ENCODE data around the gene WRNIP1. TPM values are rescaled to one million over a fixed set of nuclear protein-coding genes. Genes with fewer than 3 reads are reported as not detected.

Gene WRNIP1
- total and polyA plus RNA-seq, 2 of the 13 experiments (the other 11 are each of a cell fraction or from before 2014, with no cell fraction given), result 77.7 to 90.3 TPM

DNA sequence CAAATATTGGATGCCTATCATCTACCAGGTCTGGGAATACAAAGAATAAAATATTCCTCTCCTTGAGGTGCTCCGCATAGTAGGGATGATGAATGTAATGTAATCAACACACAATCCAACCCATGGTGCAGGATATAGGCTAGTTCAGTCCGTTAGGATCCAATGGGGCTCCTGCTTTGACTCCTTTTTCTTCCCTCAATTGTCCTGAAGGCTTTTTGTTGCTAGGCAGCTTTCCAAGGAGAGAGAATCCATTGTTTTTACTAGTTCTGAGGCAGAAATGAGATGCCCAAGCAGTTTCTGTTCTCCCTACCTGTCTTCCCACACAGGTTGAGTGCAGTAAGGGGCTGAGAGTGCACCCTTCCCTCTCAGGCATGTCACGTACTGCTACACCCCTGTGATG, 12.1 kb downstream of the WRNIP1 start:
- ATAC-seq (no peak), DNase-seq (ENCODE audit: low spot score) (no peak), FAIRE-seq (no peak)
- ChIA-PET POLR2A (interaction anchor here (1.3 kb wide), 1 partner anchor 12 kb away, joined by 5 read pairs; the partner anchor contains the start of gene WRNIP1), CTCF (ENCODE audit: low intra/inter-chr PET ratio, low total read pairs) (no interaction called here)
- WGBS (ENCODE audit: low lambda C conversion rate), result 95% methylated on average over 3 of the region's 3 CpGs
- Histone ChIP-seq H3K9me3 (ENCODE audit: low read length) (no peaks in the 10 kb centered on the region), H3K79me2 (ENCODE audit: insufficient read depth, low read length) (peaks cover 71% of the 10 kb centered on the region), H3K4me2 (ENCODE audit: low read depth, low read length) (no peak overlapping the region), H3K27me3 (ENCODE audit: control insufficient read depth in 1 of 2, insufficient read depth in 2 of 2, low read length in 2 of 2) (no peaks in the 10 kb centered on the region), H2AFZ (ENCODE audit: low read length) (no peak overlapping the region), H3K27ac (ENCODE audit: extremely low read length, insufficient read depth, low read length) (no peak overlapping the region), H3K9ac (ENCODE audit: insufficient read depth, low read depth, low read length) (no peak overlapping the region), H4K20me1 (ENCODE audit: insufficient read depth, low read length) (0 out of 2 replicates have a peak, but pooled peaks cover 11% of the 10 kb centered on the region), H3K36me3 (replicated peaks in 1 of 2; ENCODE audit: control insufficient read depth in 1 of 2, insufficient read depth in 2 of 2, low read length in 2 of 2) (peaks cover 28 to 90% of the 10 kb centered on the region in 2 experiments), H3K4me1 (ENCODE audit: insufficient read depth, low read length) (peaks cover 7% of the 10 kb centered on the region), H3K4me3 (replicated peaks in 1 of 3; ENCODE audit: insufficient read depth in 1 of 3, low read depth in 2 of 3, low read length in 3 of 3) (no peak overlapping the region)
- intact Hi-C loops (cut with micrococcal nuclease; ENCODE audit: unreplicated experiment) (no loop called here), in situ Hi-C loops (cut with HindIII; ENCODE audit: extremely low pct_ligation_motif_present, low pct_unique_long_range_greater_than_20kb) (no loop called here)
- BruUV-seq (replicated peaks), result no TSS peak
- TF ChIP-seq ZNF790 (CRISPR knock-in tag; IDR thresholded peaks at IDR 0.05; ENCODE audit: borderline replicate concordance) (no peak), ZNF644 (CRISPR knock-in tag; IDR thresholded peaks at IDR 0.05; ENCODE audit: low read depth) (no peak)
- TF ChIP-seq, protein P1, sequence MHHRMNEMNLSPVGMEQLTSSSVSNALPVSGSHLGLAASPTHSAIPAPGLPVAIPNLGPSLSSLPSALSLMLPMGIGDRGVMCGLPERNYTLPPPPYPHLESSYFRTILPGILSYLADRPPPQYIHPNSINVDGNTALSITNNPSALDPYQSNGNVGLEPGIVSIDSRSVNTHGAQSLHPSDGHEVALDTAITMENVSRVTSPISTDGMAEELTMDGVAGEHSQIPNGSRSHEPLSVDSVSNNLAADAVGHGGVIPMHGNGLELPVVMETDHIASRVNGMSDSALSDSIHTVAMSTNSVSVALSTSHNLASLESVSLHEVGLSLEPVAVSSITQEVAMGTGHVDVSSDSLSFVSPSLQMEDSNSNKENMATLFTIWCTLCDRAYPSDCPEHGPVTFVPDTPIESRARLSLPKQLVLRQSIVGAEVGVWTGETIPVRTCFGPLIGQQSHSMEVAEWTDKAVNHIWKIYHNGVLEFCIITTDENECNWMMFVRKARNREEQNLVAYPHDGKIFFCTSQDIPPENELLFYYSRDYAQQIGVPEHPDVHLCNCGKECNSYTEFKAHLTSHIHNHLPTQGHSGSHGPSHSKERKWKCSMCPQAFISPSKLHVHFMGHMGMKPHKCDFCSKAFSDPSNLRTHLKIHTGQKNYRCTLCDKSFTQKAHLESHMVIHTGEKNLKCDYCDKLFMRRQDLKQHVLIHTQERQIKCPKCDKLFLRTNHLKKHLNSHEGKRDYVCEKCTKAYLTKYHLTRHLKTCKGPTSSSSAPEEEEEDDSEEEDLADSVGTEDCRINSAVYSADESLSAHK (CRISPR knock-in tag; IDR thresholded peaks at IDR 0.05; ENCODE audit: borderline replicate concordance), result no peak

DNA sequence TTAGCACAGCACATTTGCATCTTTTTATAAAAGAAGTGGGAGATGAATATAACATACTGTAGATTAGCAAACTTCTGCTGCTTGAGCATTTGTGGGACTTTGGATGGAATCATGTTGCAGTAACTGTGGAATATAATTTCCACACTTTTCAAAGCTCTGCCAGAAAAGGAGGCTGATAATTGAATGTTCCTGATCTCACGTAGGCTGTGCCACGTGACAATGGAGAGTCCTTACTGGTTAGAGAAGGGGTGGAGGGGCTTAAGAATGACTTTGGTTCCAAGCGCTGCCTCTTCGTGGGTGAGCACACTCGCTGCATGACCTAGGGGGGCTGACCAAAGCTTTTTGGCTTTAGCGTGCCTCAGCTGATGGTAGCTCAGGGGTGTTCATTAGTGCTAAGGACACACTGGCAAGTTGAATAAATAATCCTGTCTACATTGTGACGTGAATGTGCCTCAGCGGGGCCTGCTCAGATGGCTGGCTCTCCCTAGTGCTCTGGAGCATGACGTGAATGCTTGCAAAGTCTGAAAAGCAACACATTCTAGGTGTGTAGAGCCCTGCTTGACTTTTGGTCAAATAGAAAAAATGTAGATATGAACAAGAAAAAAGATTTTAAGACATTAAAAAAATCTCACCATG, 15.0 kb downstream of the WRNIP1 start:
- ChIA-PET CTCF (ENCODE audit: low intra/inter-chr PET ratio, low total read pairs) (no interaction called here), POLR2A (interaction anchor here (1.6 kb wide), 1 partner anchor 15 kb away, joined by 3 read pairs; the partner anchor contains the start of gene WRNIP1)
- Histone ChIP-seq H3K4me1 (ENCODE audit: insufficient read depth, low read length) (peaks cover 5% of the 10 kb centered on the region; the same call in 1 of the 2 replicates), H3K4me3 (replicated peaks in 1 of 3; ENCODE audit: insufficient read depth in 1 of 3, low read depth in 2 of 3, low read length in 3 of 3) (no peak overlapping the region), H4K20me1 (ENCODE audit: insufficient read depth, low read length) (0 out of 2 replicates have a peak, but pooled peaks cover 5% of the 10 kb centered on the region), H3K4me2 (ENCODE audit: low read depth, low read length) (no peak overlapping the region), H3K27me3 (ENCODE audit: control insufficient read depth in 1 of 2, insufficient read depth in 2 of 2, low read length in 2 of 2) (no peaks in the 10 kb centered on the region), H3K27ac (ENCODE audit: extremely low read length, insufficient read depth, low read length) (no peak overlapping the region), H3K79me2 (ENCODE audit: insufficient read depth, low read length) (peaks cover 42% of the 10 kb centered on the region), H3K9me3 (ENCODE audit: low read length) (no peaks in the 10 kb centered on the region), H3K36me3 (replicated peaks in 1 of 2; ENCODE audit: control insufficient read depth in 1 of 2, insufficient read depth in 2 of 2, low read length in 2 of 2) (peaks cover 27 to 90% of the 10 kb centered on the region in 2 experiments), H3K9ac (ENCODE audit: insufficient read depth, low read depth, low read length) (no peak overlapping the region), H2AFZ (ENCODE audit: low read length) (no peak overlapping the region)
- no TSS peak for BruUV-seq (replicated peaks)
- WGBS (ENCODE audit: low lambda C conversion rate), result 97% methylated on average over 9 of the region's 9 CpGs
- TF ChIP-seq DNMT1 (CRISPR knock-in tag; IDR thresholded peaks at IDR 0.05) (no peak), NFIB (CRISPR knock-in tag; IDR thresholded peaks at IDR 0.05; ENCODE audit: borderline replicate concordance) (0 out of 2 replicates have a peak, but pooled peaks have one; percentile 45), ZNF552 (CRISPR knock-in tag; IDR thresholded peaks at IDR 0.05; ENCODE audit: borderline replicate concordance) (no peak), SMC3 (IDR thresholded peaks at IDR 0.05; ENCODE audit: low read length) (no peak)
- TF ChIP-seq, protein P2, sequence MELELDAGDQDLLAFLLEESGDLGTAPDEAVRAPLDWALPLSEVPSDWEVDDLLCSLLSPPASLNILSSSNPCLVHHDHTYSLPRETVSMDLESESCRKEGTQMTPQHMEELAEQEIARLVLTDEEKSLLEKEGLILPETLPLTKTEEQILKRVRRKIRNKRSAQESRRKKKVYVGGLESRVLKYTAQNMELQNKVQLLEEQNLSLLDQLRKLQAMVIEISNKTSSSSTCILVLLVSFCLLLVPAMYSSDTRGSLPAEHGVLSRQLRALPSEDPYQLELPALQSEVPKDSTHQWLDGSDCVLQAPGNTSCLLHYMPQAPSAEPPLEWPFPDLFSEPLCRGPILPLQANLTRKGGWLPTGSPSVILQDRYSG (CRISPR knock-in tag; IDR thresholded peaks at IDR 0.05), result no peak
- ATAC-seq, result no peak
- intact Hi-C loops (cut with micrococcal nuclease; ENCODE audit: unreplicated experiment), result no loop called here
- no peak for DNase-seq (ENCODE audit: low spot score)
- in situ Hi-C loops (cut with HindIII; ENCODE audit: extremely low pct_ligation_motif_present, low pct_unique_long_range_greater_than_20kb), result no loop called here
- FAIRE-seq, result no peak

All from HepG2 (cell line).